ENCODE results near the gene ANKRD12. TPM values are rescaled to one million over a fixed set of nuclear protein-coding genes. Genes with fewer than 3 reads are reported as not detected.

ANKRD12 gene
- total RNA-seq, 8 experiments from 2014 or later = 18.5 to 48.5 (median 35.9) TPM

- Histone ChIP-seq H3K27ac (peak overlapping the region; percentile 65 to 79), H3K4me3 (peak overlapping the region; percentile 69 to 91 (median 77)), H3K4me1 (replicated peaks in 1 of 2) (peaks cover 5 to 6% of the 10 kb centered on the region in 2 donors)
- 0 to 15% (median 5%) methylated on average over 5 to 24 of the region's 55 CpGs for WGBS, 10 experiments
- peak in 6 of 8 experiments; percentile 56 to 70 (median 59) for ATAC-seq (replicated peaks in 6 of 8)
- in situ Hi-C loops (cut with MboI; ENCODE audit: low pct_unique_long_range_greater_than_20kb in 2 of 9, low sequenced_read_pairs in 9 of 9, unreplicated experiment in 9 of 9) = no loop called here
These were observed 198.6 kb downstream of the ANKRD12 start for GRCh38 chr18:9334973-9335696.

Other genes with a start within 250 kb of the ANKRD12 start
- 100 to 1,000 TPM; 122 to 250 (median 156) TPM for gene NDUFV2, start 34.1 kb upstream of the ANKRD12 start, total RNA-seq
- gene TWSG1, start 198.0 kb downstream of the ANKRD12 start, total RNA-seq = 100 to 1,000 TPM in 1 of 8 experiments, 10 to 100 TPM in 5, 1 to 10 TPM in 2; 8.6 to 158 (median 25.2) TPM

Measured in motor neuron (in vitro differentiated cells).